Loucy (cell line): ENCODE measurements around the gene CD82.

Experiments
- EZH2phosphoT487 ChIP-seq: fragments of 200-600 bp; IDR thresholded peaks from 2 replicates; pipeline ENCODE4 v1.6.1; 2018; ENCODE audit warnings: antibody characterized with exemption, mild to moderate bottlenecking, moderate library complexity, borderline replicate concordance
- TF ChIP-seq, protein P1 (sequence below): fragments of 200-600 bp; sonication (generic); conservative IDR thresholded peaks from 2 replicates; pipeline ENCODE4 v1.5.1; 2014; ENCODE audit warnings: mild to moderate bottlenecking, antibody characterized with exemption, low read length

DNA sequence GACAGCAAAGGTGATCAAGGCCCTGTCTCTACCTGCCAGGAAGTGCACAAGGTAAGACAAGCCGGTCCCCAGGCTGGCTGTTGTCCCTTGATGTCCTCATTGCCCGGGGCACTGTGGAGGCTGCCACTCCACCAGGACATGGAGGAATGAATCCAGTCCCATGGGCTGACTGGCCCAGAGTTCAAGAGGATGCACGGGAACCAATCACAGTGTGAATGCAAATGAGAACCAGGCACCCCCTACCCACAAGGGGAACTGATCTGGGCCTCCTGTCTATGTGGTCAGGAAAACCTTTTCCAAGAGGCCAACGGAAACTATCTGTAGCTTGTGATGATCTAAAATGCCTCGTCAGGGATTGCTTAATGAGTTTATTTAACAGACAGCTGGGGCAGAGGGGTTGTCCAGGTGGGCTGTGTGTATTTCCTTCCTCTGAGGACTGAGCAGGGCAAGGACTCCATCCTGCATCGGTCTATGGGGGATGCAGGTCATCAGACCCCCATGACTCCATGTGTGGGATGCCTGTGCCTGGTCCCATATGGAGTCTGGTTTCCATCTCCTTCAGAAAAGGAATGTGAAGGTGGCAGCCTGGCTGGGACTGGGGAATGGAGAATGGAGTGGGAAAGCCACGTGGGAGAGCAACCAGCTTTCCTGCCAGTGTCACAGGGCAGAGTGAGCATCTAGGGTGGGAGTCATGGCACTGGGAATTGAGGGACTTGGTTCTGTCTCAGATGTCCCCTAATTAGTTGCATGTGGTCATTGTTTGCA, 60.5 kb downstream of the CD82 start:
- TF ChIP-seq, protein P1, sequence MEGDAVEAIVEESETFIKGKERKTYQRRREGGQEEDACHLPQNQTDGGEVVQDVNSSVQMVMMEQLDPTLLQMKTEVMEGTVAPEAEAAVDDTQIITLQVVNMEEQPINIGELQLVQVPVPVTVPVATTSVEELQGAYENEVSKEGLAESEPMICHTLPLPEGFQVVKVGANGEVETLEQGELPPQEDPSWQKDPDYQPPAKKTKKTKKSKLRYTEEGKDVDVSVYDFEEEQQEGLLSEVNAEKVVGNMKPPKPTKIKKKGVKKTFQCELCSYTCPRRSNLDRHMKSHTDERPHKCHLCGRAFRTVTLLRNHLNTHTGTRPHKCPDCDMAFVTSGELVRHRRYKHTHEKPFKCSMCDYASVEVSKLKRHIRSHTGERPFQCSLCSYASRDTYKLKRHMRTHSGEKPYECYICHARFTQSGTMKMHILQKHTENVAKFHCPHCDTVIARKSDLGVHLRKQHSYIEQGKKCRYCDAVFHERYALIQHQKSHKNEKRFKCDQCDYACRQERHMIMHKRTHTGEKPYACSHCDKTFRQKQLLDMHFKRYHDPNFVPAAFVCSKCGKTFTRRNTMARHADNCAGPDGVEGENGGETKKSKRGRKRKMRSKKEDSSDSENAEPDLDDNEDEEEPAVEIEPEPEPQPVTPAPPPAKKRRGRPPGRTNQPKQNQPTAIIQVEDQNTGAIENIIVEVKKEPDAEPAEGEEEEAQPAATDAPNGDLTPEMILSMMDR: no peak
- TF ChIP-seq EZH2phosphoT487: no peak
